ENCODE measurements around the gene FLCN. TPM values are rescaled to one million over a fixed set of nuclear protein-coding genes. Genes with fewer than 3 reads are reported as not detected.

Gene FLCN
- total RNA-seq, 3 donors from 2014 or later = 52.8 to 64.5 (median 57.1) TPM

- Histone ChIP-seq H3K4me1 (ENCODE audit: low read depth) (peaks cover 13% of the 10 kb centered on the region), H3K36me3 (ENCODE audit: low read depth) (no peaks in the 10 kb centered on the region), H3K4me3 (peak overlapping the region; percentile 99), H3K9me3 (no peaks in the 10 kb centered on the region)
- intact Hi-C loops (cut with DNase I, micrococcal nuclease) = no loop called here
- peak in 2 of 3 donors; percentile 8 to 50 for DNase-seq
- no peak for TF ChIP-seq CTCF (IDR thresholded peaks at IDR 0.05)
- no peak for ATAC-seq
These were observed 1.5 kb downstream of the FLCN start for GRCh38 chr17:17235212-17236174.

GRCh38 chr17:17232303-17232621, 4.7 kb downstream of the FLCN start:
- no peak for TF ChIP-seq CTCF (IDR thresholded peaks at IDR 0.05)
- H3K4me1 ChIP-seq (ENCODE audit: low read depth) = peaks cover 6% of the 10 kb centered on the region
- ATAC-seq (no peak), DNase-seq (no peak)
- peaks cover 4% of the 10 kb centered on the region for H3K36me3 ChIP-seq (ENCODE audit: low read depth)
- H3K4me3 ChIP-seq = no peak overlapping the region
- no peaks in the 10 kb centered on the region for H3K9me3 ChIP-seq
- intact Hi-C loops (cut with DNase I, micrococcal nuclease) = no loop called here

GRCh38 chr17:17231621-17232302, 5.2 kb downstream of the FLCN start:
- no peak for TF ChIP-seq CTCF (IDR thresholded peaks at IDR 0.05)
- intact Hi-C loops (cut with DNase I, micrococcal nuclease) = no loop called here
- DNase-seq (peak in 1 of 3 donors; percentile 35), ATAC-seq (peak; percentile 55)
- Histone ChIP-seq H3K4me3 (no peak overlapping the region), H3K36me3 (ENCODE audit: low read depth) (peaks cover 4% of the 10 kb centered on the region), H3K4me1 (ENCODE audit: low read depth) (peaks cover 6% of the 10 kb centered on the region), H3K9me3 (no peaks in the 10 kb centered on the region)

GRCh38 chr17:17229416-17230384, 7.3 kb downstream of the FLCN start:
- ATAC-seq = no peak

More at GRCh38 chr17:17229416-17230384, 7.3 kb downstream of the FLCN start:
- H3K4me3 ChIP-seq = no peak overlapping the region
- TF ChIP-seq CTCF (IDR thresholded peaks at IDR 0.05) = no peak
- H3K4me1 ChIP-seq (ENCODE audit: low read depth) = no peaks in the 10 kb centered on the region
- H3K36me3 ChIP-seq (ENCODE audit: low read depth) = peaks cover 10% of the 10 kb centered on the region
- intact Hi-C loops (cut with DNase I, micrococcal nuclease) = no loop called here
- DNase-seq = no peak
- H3K9me3 ChIP-seq = no peaks in the 10 kb centered on the region
